ENCODE measurements around the gene LYST.

DNA sequence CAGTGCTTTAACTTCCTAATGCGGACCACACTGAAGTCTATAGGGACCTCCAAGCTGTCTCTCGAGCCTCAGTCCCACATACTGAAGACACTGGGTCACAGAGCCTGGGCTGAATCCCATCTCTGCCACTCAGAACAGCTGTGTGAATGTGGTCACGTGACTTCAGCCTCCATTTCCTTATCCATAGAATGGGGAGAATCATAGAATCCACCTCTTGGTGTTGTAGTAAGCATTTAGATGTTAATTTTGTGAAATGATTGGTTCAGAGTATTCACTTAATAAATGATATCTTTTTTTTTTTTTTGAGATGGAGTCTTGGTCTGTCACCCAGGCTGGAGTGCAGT lies 41.2 kb upstream of the LYST start:
- no peak for TF ChIP-seq POLR2A (IDR thresholded peaks at IDR 0.05)
- TF ChIP-seq, protein P1, sequence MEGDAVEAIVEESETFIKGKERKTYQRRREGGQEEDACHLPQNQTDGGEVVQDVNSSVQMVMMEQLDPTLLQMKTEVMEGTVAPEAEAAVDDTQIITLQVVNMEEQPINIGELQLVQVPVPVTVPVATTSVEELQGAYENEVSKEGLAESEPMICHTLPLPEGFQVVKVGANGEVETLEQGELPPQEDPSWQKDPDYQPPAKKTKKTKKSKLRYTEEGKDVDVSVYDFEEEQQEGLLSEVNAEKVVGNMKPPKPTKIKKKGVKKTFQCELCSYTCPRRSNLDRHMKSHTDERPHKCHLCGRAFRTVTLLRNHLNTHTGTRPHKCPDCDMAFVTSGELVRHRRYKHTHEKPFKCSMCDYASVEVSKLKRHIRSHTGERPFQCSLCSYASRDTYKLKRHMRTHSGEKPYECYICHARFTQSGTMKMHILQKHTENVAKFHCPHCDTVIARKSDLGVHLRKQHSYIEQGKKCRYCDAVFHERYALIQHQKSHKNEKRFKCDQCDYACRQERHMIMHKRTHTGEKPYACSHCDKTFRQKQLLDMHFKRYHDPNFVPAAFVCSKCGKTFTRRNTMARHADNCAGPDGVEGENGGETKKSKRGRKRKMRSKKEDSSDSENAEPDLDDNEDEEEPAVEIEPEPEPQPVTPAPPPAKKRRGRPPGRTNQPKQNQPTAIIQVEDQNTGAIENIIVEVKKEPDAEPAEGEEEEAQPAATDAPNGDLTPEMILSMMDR (IDR thresholded peaks at IDR 0.05): no peak
